ENCODE measurements around the gene P2RY10. TPM values are rescaled to one million over a fixed set of nuclear protein-coding genes. Genes with fewer than 3 reads are reported as not detected.
"Not testable (repeated sequence)": the region's sequence is repeated elsewhere in the genome, so short reads cannot be mapped to it uniquely, and the experiment has no call there.

Gene P2RY10
- total RNA-seq, 1 donor from 2014 or later = not detected

DNA sequence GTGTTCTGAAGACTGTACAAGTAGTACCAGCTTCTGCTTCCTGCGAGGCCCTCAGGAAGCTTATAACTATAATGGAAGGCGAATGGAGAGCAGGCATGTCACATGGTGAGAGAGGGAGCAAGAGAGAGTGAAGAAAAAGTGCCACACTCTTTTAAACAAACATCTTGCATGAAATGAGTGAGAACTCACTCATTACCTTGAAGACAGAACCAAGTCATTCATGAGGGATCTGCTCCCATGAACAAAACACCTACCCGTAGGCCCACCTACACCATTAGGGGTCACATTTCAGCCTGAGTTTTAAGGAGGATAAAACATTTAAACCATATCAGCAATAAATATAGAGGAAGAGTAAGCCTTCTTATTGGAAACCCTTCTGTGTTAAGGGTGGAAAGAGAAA is 19.4 kb downstream of the P2RY10 start:
- H3K4me3 ChIP-seq (ENCODE audit: low read depth, low read length) = no peak overlapping the region
- no peak for TF ChIP-seq CTCF (conservative IDR thresholded peaks at IDR 0.05; ENCODE audit: low read depth, low read length)
- DNase-seq (ENCODE audit: low read depth) = no peak

DNA sequence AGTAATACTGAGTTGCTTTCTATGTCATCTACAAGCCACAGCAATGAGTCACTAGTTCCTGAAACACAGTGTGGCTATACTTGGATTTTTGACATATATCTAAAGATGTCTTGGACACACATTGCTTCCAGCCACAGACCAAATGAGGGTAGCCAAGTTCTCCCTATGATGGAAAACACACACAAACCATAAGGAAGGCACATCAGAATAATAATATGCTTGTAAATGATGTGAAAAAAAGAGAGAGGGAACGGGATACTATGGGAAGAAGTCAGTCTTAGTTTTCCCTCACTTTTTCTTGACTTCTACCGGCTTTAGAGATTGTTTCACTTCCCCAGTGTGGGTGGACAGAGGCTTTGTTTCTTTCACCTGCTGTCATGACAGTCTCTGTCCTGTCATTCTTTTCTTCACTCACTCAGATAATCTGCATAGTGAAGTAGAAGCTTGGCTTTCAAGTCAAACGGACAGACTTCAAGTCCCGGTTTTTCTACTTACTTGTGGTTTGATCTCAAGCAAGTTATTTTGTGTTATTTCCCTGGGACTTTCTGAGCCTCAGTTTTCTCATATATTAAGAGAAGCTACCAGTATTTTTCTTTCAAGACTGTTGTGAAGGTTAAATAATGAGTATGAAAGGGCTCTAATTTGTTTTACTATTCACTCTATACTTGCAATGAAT is 34.7 kb downstream of the P2RY10 start:
- H3K4me3 ChIP-seq (ENCODE audit: low read depth, low read length) = no peak overlapping the region
- DNase-seq (ENCODE audit: low read depth) = no peak
- TF ChIP-seq CTCF (conservative IDR thresholded peaks at IDR 0.05; ENCODE audit: low read depth, low read length) = no peak

GRCh38 chrX:78989349-78989748 is 44.2 kb downstream of the P2RY10 start:
- TF ChIP-seq CTCF (conservative IDR thresholded peaks at IDR 0.05; ENCODE audit: low read depth, low read length) = no peak
- DNase-seq (ENCODE audit: low read depth) = no peak
- H3K4me3 ChIP-seq (ENCODE audit: low read depth, low read length) = no peak overlapping the region

GRCh38 chrX:78997870-78998558 is 52.8 kb downstream of the P2RY10 start:
- no peak overlapping the region for H3K4me3 ChIP-seq (ENCODE audit: low read depth, low read length)
- no peak for DNase-seq (ENCODE audit: low read depth)
- TF ChIP-seq CTCF (conservative IDR thresholded peaks at IDR 0.05; ENCODE audit: low read depth, low read length) = no peak

GRCh38 chrX:79007540-79007939 is 62.3 kb downstream of the P2RY10 start:
- DNase-seq (ENCODE audit: low read depth); H3K4me3 ChIP-seq (ENCODE audit: low read depth, low read length): not testable (repeated sequence)

Other genes with a start within 250 kb of the P2RY10 start
- 0.52 and 4.5 TPM in 2 replicates for gene LPAR4, start 197.7 kb upstream of the P2RY10 start, total RNA-seq
- gene GPR174, start 199.3 kb downstream of the P2RY10 start, total RNA-seq = not detected in 2 replicates

Data from epithelial cell of proximal tubule (primary cell).